H1 (cell line): ENCODE results near the gene PTF1A. TPM values are rescaled to one million over a fixed set of nuclear protein-coding genes. Genes with fewer than 3 reads are reported as not detected.

Experiments used
- CREB1 ChIP-seq: IDR thresholded peaks from 2 replicates; pipeline ENCODE4 v1.6.1; 2012; ENCODE audit warnings: inconsistent platforms
- E2F6 ChIP-seq: IDR thresholded peaks from 2 replicates; pipeline ENCODE4 v1.6.1; 2012; ENCODE audit warnings: inconsistent platforms
- GABPA ChIP-seq: IDR thresholded peaks from 2 replicates; pipeline ENCODE4 v1.6.1; 2011; ENCODE audit warnings: mild to moderate bottlenecking, low read length, moderate library complexity, borderline replicate concordance; ENCODE audit not compliant: insufficient read depth
- KDM4A ChIP-seq: IDR thresholded peaks from one replicate; pipeline ENCODE4 v1.7.1; 2012; ENCODE audit warnings: low read depth, mild to moderate bottlenecking, moderate library complexity, low read length, inconsistent platforms; ENCODE audit not compliant: severe bottlenecking
- RBBP5 ChIP-seq: IDR thresholded peaks from 2 replicates; pipeline ENCODE4 v1.7.1; 2012; ENCODE audit warnings: low read depth, mild to moderate bottlenecking, inconsistent platforms, low read length, moderate library complexity, borderline replicate concordance
- RNF2 ChIP-seq: fragments of 200-900, 300-1000 bp; sonication (generic); IDR thresholded peaks from 2 replicates; pipeline ENCODE4 v1.7.1; 2016; ENCODE audit warnings: borderline replicate concordance, low read depth, mild to moderate bottlenecking, antibody characterized with exemption, low read length; ENCODE audit not compliant: poor library complexity, severe bottlenecking; ENCODE audit errors: missing control alignments
- polyA plus RNA-seq, 7 experiments: library from polyadenylated mRNA; depleted of rRNA in 3 of 7; stranded (reverse) in 5 of 7; unstranded in 2 of 7; fragments of >200 nt in 5 of 7; fragments of 200-250 nt in 2 of 7; gene quantifications; 1 replicate in 5 of 7; 2 replicates in 1 of 7; 4 replicates in 1 of 7; pipeline versions ENCODE4 v1.2.1 to v1.2.3, GENCODE V29; 2011 to 2013; ENCODE audit warnings: missing spikeins in 2 of 7, mixed read lengths in 2 of 7
- total RNA-seq: library from RNA; stranded (reverse); fragmentation: NEBNext Ultra II Directional; extraction: Animal tissue kit (Norgen Biotek cat#: 25700); gene quantifications from 2 replicates; pipeline ENCODE4 v1.2.1, GENCODE V29; 2021

The PTF1A gene
- total and polyA plus RNA-seq, 2 of the 8 experiments (the other 6 are each of a cell fraction or from before 2014, with no cell fraction given): not detected

- TF ChIP-seq RNF2 (no peak), CREB1 (no peak), E2F6 (no peak), KDM4A (no peak), GABPA (no peak), RBBP5 (no peak)
Observed at GRCh38 chr10:23186178-23186577, 5.9 kb upstream of the PTF1A start (continued).
